ENCODE measurements around the gene PRSS37. TPM values are rescaled to one million over a fixed set of nuclear protein-coding genes. Genes with fewer than 3 reads are reported as not detected.

Gene PRSS37, protein sequence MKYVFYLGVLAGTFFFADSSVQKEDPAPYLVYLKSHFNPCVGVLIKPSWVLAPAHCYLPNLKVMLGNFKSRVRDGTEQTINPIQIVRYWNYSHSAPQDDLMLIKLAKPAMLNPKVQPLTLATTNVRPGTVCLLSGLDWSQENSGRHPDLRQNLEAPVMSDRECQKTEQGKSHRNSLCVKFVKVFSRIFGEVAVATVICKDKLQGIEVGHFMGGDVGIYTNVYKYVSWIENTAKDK
- not detected in 2 replicates for total RNA-seq
- long read RNA-seq: 0 reads

DNA sequence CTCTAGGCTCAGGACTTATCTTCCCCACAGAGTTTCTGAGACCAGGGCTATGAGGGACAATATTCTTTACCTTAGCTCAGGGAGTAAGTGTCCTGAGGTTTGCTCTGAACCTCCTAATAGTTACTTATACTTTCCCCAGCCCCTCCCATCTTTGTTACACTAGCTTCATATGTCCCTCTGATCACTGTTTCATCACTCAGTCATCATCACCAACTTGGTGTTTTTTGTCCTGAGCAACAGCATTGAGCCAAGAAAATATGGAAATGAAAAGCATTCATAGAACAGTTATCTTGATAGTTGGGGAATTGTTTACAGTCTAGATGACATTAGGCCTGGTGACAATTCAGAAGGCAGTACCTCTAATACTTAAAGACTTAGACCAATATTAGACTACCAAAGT lies at the start of gene PRSS37:
TSS of gene PRSS37 (minus strand) at position 101 of the 400 bp plus-strand sequence. CDS start 436 bp downstream, outside the sequence.
- TF ChIP-seq, protein P1, sequence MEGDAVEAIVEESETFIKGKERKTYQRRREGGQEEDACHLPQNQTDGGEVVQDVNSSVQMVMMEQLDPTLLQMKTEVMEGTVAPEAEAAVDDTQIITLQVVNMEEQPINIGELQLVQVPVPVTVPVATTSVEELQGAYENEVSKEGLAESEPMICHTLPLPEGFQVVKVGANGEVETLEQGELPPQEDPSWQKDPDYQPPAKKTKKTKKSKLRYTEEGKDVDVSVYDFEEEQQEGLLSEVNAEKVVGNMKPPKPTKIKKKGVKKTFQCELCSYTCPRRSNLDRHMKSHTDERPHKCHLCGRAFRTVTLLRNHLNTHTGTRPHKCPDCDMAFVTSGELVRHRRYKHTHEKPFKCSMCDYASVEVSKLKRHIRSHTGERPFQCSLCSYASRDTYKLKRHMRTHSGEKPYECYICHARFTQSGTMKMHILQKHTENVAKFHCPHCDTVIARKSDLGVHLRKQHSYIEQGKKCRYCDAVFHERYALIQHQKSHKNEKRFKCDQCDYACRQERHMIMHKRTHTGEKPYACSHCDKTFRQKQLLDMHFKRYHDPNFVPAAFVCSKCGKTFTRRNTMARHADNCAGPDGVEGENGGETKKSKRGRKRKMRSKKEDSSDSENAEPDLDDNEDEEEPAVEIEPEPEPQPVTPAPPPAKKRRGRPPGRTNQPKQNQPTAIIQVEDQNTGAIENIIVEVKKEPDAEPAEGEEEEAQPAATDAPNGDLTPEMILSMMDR (IDR thresholded peaks at IDR 0.05; ENCODE audit: unreplicated experiment): no peak
- H3K27me3 Mint-ChIP-seq: no peaks in the 10 kb centered on the region
- peaks cover 9% of the 10 kb centered on the region for H3K4me1 Mint-ChIP-seq (ENCODE audit: low read depth)
- no peak within 1 kb of the TSS for H3K27ac Mint-ChIP-seq
- DNase-seq (ENCODE audit: low spot score, unreplicated experiment): no peak
- H3K36me3 Mint-ChIP-seq (ENCODE audit: insufficient read depth): no peaks in the 10 kb centered on the region
- H3K4me3 Mint-ChIP-seq (ENCODE audit: low read depth): no peak within 1 kb of the TSS
- no peaks in the 10 kb centered on the region for H3K9me3 Mint-ChIP-seq (ENCODE audit: low read depth)

DNA sequence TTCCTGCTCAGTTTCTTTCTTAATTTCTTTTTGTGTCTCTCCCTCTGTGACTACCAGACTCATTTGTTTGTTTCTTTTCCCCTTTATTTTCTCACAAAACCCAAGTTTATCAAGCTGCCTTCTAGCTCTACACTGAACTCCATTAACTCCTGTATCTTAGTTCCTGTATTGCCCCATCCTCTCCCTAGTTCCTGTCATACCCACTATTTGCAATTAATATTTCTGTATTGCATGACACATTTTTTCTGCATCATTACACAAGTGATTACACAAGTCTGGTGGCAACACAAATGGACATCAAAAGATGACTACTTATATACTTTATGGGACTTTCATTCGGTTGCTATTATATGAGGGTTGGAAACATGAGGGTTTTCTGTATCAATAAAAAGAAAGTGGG lies 48.0 kb upstream of the PRSS37 start:
- no peaks in the 10 kb centered on the region for H3K36me3 Mint-ChIP-seq (ENCODE audit: insufficient read depth)
- TF ChIP-seq, protein P1 (IDR thresholded peaks at IDR 0.05; ENCODE audit: unreplicated experiment): no peak
- H3K9me3 Mint-ChIP-seq (ENCODE audit: low read depth): no peaks in the 10 kb centered on the region
- H3K4me3 Mint-ChIP-seq (ENCODE audit: low read depth): no peak overlapping the region
- H3K27me3 Mint-ChIP-seq: no peaks in the 10 kb centered on the region
- H3K27ac Mint-ChIP-seq: no peak overlapping the region
- DNase-seq (ENCODE audit: low spot score, unreplicated experiment): no peak
- H3K4me1 Mint-ChIP-seq (ENCODE audit: low read depth): no peaks in the 10 kb centered on the region

DNA sequence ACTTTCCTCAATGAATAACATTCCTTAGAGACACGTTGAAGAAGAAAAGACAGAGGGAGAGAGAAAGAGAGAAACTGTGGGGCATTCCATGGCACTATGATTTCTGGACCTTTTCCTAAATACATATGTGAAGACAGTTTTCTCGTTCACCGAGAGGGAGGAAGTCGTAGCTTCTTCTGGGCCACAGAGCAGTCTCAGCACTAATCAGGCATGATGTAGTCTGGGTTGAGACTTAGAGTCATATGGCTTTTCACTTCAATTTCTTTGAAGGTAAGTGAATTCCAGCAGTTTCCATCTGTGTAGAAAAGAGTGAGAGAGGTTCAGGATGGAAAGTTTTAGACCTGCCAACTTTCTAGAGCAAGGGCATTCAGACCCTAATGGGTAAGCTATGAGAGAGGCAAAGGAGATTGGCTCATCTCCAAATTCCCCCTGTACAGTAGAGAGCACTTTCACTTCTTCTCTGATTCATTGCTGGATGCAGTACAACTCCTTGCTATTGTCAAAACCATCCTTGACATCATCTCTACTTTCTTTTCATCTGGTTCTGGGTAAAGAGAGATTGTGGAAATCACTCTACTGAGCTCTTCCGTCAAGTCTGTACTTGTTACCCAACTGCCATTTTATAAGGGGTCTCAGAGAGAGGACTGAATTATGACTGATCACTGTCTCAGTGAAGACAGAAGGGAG lies 43.4 kb upstream of the PRSS37 start:
- Mint-ChIP-seq H3K9me3 (ENCODE audit: low read depth) (no peaks in the 10 kb centered on the region), H3K27me3 (no peaks in the 10 kb centered on the region), H3K4me3 (ENCODE audit: low read depth) (no peak overlapping the region), H3K36me3 (ENCODE audit: insufficient read depth) (no peaks in the 10 kb centered on the region), H3K27ac (no peak overlapping the region), H3K4me1 (ENCODE audit: low read depth) (no peaks in the 10 kb centered on the region)
- DNase-seq (ENCODE audit: low spot score, unreplicated experiment): no peak
- TF ChIP-seq, protein P1 (IDR thresholded peaks at IDR 0.05; ENCODE audit: unreplicated experiment): no peak

DNA sequence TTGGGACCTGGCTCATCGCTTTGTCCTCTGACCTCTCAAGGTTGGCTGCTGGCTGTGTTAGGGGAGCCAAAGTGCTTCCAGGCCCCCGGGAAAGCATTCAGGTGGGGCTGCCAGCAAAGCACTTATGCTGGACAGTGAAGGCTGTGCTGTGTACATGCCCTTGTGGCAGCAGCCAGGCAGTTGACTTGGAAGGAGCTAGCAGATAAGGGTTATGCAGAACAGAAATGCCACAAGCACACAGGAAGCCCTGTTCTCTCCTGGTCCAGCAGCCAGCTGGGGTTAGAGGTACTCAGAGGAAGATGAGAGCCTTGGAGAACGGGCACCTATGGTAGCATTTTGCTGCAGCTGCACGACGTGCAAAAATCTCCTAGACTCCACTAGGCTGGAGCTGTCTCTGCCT lies 39.7 kb upstream of the PRSS37 start:
- TF ChIP-seq, protein P1 (IDR thresholded peaks at IDR 0.05; ENCODE audit: unreplicated experiment): no peak
- Mint-ChIP-seq H3K9me3 (ENCODE audit: low read depth) (peaks cover 3% of the 10 kb centered on the region), H3K36me3 (ENCODE audit: insufficient read depth) (no peaks in the 10 kb centered on the region), H3K4me3 (ENCODE audit: low read depth) (no peak overlapping the region), H3K27ac (no peak overlapping the region), H3K27me3 (no peaks in the 10 kb centered on the region), H3K4me1 (ENCODE audit: low read depth) (no peaks in the 10 kb centered on the region)
- DNase-seq (ENCODE audit: low spot score, unreplicated experiment): no peak

DNA sequence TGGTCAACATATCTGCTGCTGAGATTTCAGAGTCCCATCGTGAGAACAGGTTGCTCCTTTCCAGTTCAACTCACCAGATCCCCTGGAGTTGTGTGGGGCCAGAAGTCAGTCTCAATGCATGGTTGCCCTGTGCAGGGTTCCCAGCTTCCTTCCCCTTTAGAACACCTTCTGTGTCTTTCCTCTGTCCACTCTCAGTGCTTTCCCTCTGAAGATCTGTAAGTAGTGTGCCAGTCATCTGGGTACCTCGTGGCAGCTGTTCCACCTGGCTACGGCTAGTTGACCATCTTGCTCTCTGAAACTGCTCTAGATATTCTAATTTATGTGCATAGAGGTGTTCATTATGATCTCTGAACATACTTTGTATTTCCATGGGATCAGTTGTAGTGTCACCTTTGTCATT lies 36.1 kb upstream of the PRSS37 start:
- Mint-ChIP-seq H3K27me3 (no peaks in the 10 kb centered on the region), H3K9me3 (ENCODE audit: low read depth) (peaks cover 3% of the 10 kb centered on the region), H3K36me3 (ENCODE audit: insufficient read depth) (no peaks in the 10 kb centered on the region), H3K4me1 (ENCODE audit: low read depth) (no peaks in the 10 kb centered on the region), H3K27ac (no peak overlapping the region), H3K4me3 (ENCODE audit: low read depth) (no peak overlapping the region)
- DNase-seq (ENCODE audit: low spot score, unreplicated experiment): no peak
- TF ChIP-seq, protein P1 (IDR thresholded peaks at IDR 0.05; ENCODE audit: unreplicated experiment): no peak

Data from progenitor cell of endocrine pancreas (in vitro differentiated cells).